K562 (cell line): Measurements from ENCODE around the gene MCC. TPM values are rescaled to one million over a fixed set of nuclear protein-coding genes. Genes with fewer than 3 reads are reported as not detected.

ENCODE experiments used
- ATAC-seq: fragments of 200-7000 bp; cut with Tn5 transposase; 3 replicates; pipeline ENCODE4 v1.9.1; 2020; ENCODE audit warnings: moderate library complexity
- BruUV-seq: library from RNA; stranded (reverse); fragments of 400-500 nt; replicated peaks from 2 replicates; lab custom pipeline; 2021; lab: Mats Ljungman, UMichigan
- CTCF ChIA-PET: fragments of 300-600 bp; formaldehyde crosslinking; extraction: SDS; loops from one replicate; lab custom pipeline; 2021; ENCODE audit warnings: low intra/inter-chr PET ratio; lab: Yijun Ruan, JAX
- POLR2A ChIA-PET: fragments of 300-600, 350-650 bp; sonication (Branson Sonifier 250); formaldehyde crosslinking; extraction: SDS; loops from one replicate; lab custom pipeline; 2021; ENCODE audit warnings: antibody characterized with exemption, inconsistent platforms; lab: Yijun Ruan, JAX
- DNase-seq, 4 experiments: peaks; one replicate each; pipeline versions ENCODE4 v3.0.0 to v3.0.0-alpha.2; 2011 to 2018; ENCODE audit warnings: low spot score in 3 of 4, mixed read lengths in 3 of 4; ENCODE audit errors: extremely low read depth in 1 of 4
- FAIRE-seq: peaks from 2 replicates; lab custom pipeline; 2011; peaks lifted over from hg19 to GRCh38; lab: Jason Lieb, UNC
- H2AFZ ChIP-seq: 2 replicates; pipeline ENCODE4 v1.6.0; 2011; ENCODE audit warnings: low read depth, low read length, control low read depth, inconsistent platforms
- H3K27ac ChIP-seq: fragments of 200-600 bp; 3 replicates; pipeline ENCODE4 v1.8.0; 2011; ENCODE audit warnings: low read depth, mild to moderate bottlenecking, control low read depth, inconsistent platforms, low read length, moderate library complexity, mixed read lengths; ENCODE audit errors: extremely low read depth
- H3K27me3 ChIP-seq, 2 experiments: fragments of 300-600 bp in 1 of 2; 2 replicates in 1 of 2; 3 replicates in 1 of 2; pipeline versions ENCODE4 v1.6.0 to v1.8.0; 2011; ENCODE audit warnings: inconsistent platforms in 2 of 2, low read length in 2 of 2, mild to moderate bottlenecking in 1 of 2, mixed read lengths in 1 of 2, moderate library complexity in 1 of 2; ENCODE audit not compliant: control insufficient read depth in 2 of 2, insufficient read depth in 2 of 2
- H3K36me3 ChIP-seq: fragments of 300-600 bp; 3 replicates; pipeline ENCODE4 v1.8.0; 2011; ENCODE audit warnings: mild to moderate bottlenecking, low read length, inconsistent platforms; ENCODE audit not compliant: control insufficient read depth, insufficient read depth
- H3K4me1 ChIP-seq, 2 experiments: fragments of 200-600 bp in 1 of 2; replicated peaks in 1 of 2; 2 replicates in 1 of 2; 3 replicates in 1 of 2; pipeline versions ENCODE4 v1.5.1 to v1.8.0; 2011; ENCODE audit warnings: inconsistent platforms in 2 of 2, low read length in 2 of 2, mild to moderate bottlenecking in 1 of 2, mixed read lengths in 1 of 2, moderate library complexity in 1 of 2; ENCODE audit not compliant: control insufficient read depth in 2 of 2, insufficient read depth in 2 of 2
- H3K4me2 ChIP-seq: 2 replicates; pipeline ENCODE4 v1.6.1; 2011; ENCODE audit warnings: low read length, control low read depth, inconsistent platforms, mixed read lengths; ENCODE audit not compliant: insufficient read depth
- H3K4me3 ChIP-seq: fragments of 200-600 bp; sonication (generic), shearing (Covaris generic); 2 replicates; pipeline ENCODE4 v1.5.1; 2016; ENCODE audit warnings: control low read depth, inconsistent platforms
- H3K79me2 ChIP-seq: fragments of 200-600 bp; 3 replicates; pipeline ENCODE4 v1.8.0; 2011; ENCODE audit warnings: low read length, inconsistent platforms; ENCODE audit not compliant: control insufficient read depth, insufficient read depth
- H3K9ac ChIP-seq, 2 experiments: 2 replicates each; pipeline versions ENCODE4 v1.6.0 to v1.6.1; 2011; ENCODE audit warnings: low read depth in 2 of 2, low read length in 2 of 2, control low read depth in 1 of 2, inconsistent platforms in 1 of 2, mild to moderate bottlenecking in 1 of 2, mixed read lengths in 1 of 2; ENCODE audit not compliant: insufficient read depth in 1 of 2
- H3K9me1 ChIP-seq: one replicate; pipeline ENCODE4 v1.6.0; 2011; ENCODE audit warnings: inconsistent platforms, mild to moderate bottlenecking, low read length, moderate library complexity; ENCODE audit not compliant: control insufficient read depth, insufficient read depth
- H3K9me3 ChIP-seq: replicated peaks from 2 replicates; pipeline ENCODE4 v1.5.1; 2011; ENCODE audit warnings: low read depth, low read length, inconsistent platforms; ENCODE audit not compliant: control insufficient read depth, insufficient read depth
- H4K20me1 ChIP-seq: replicated peaks from 2 replicates; pipeline ENCODE4 v1.6.1; 2011; ENCODE audit warnings: low read length, inconsistent platforms, mixed read lengths; ENCODE audit not compliant: control insufficient read depth, insufficient read depth
- AFF1 ChIP-seq, 2 experiments: fragments of 450-650 bp; IDR thresholded peaks; 2 replicates each; pipeline ENCODE4 v1.6.1; 2018; ENCODE audit warnings: mild to moderate bottlenecking in 2 of 2, low read depth in 1 of 2; ENCODE audit not compliant: partially characterized antibody in 2 of 2
- ATF2 ChIP-seq: sonication (generic); formaldehyde crosslinking; IDR thresholded peaks from 2 replicates; pipeline ENCODE4 v1.8.1; 2022; ENCODE audit warnings: missing genetic modification reagents
- EGR1 ChIP-seq: fragments of 450-650 bp; conservative IDR thresholded peaks from 2 replicates; pipeline ENCODE4 v1.6.1; 2017; ENCODE audit warnings: mild to moderate bottlenecking
- ELF4 ChIP-seq: fragments of 450-650 bp; formaldehyde crosslinking; IDR thresholded peaks from 2 replicates; pipeline ENCODE4 v1.4.0; 2022; ENCODE audit warnings: missing genetic modification characterization
- EWSR1 ChIP-seq: fragments of 450-650 bp; IDR thresholded peaks from 2 replicates; pipeline ENCODE4 v1.6.1; 2018; ENCODE audit warnings: borderline replicate concordance, mild to moderate bottlenecking, low read depth, moderate library complexity; ENCODE audit not compliant: partially characterized antibody
- HIVEP1 ChIP-seq: fragments of 250-450 bp; sonication (Bioruptor Pico); IDR thresholded peaks from 2 replicates; pipeline ENCODE4 v1.4.0; 2020; ENCODE audit warnings: mild to moderate bottlenecking
- ID3 ChIP-seq, 2 experiments: fragments of 250-450 bp in 1 of 2; fragments of 450-650 bp in 1 of 2; sonication (Bioruptor Pico) in 1 of 2; IDR thresholded peaks; 2 replicates each; pipeline versions ENCODE4 v1.6.1 to v1.8.0; 2016 to 2021; ENCODE audit warnings: mild to moderate bottlenecking in 2 of 2, moderate library complexity in 2 of 2, missing compliant biosample characterization in 1 of 2, missing genetic modification characterization in 1 of 2
- SUPT5H ChIP-seq: fragments of 450-650 bp; IDR thresholded peaks from 2 replicates; pipeline ENCODE4 v1.6.1; 2016
- XRCC3 ChIP-seq: fragments of 450-650 bp; IDR thresholded peaks from 2 replicates; pipeline ENCODE4 v1.6.1; 2017; ENCODE audit warnings: mild to moderate bottlenecking, moderate library complexity
- ZNF133 ChIP-seq: fragments of 250-450 bp; sonication (Bioruptor Pico); IDR thresholded peaks from 2 replicates; pipeline ENCODE4 v1.4.0; 2020; ENCODE audit warnings: mild to moderate bottlenecking
- ZNF408 ChIP-seq: fragments of 250-450 bp; sonication (Bioruptor Pico); IDR thresholded peaks from 2 replicates; pipeline ENCODE4 v1.4.0; 2020; ENCODE audit warnings: low read depth, mild to moderate bottlenecking, moderate library complexity
- ZNF592 ChIP-seq: fragments of 450-650 bp; IDR thresholded peaks from 2 replicates; pipeline ENCODE4 v1.6.1; 2017; ENCODE audit warnings: antibody characterized with exemption, mild to moderate bottlenecking
- in situ Hi-C: fragments of 300-500 bp; cut with MboI; formaldehyde crosslinking; loops from 4 replicates; pipeline ENCODE4 v1.15.0; 2018; ENCODE audit warnings: inconsistent platforms, mixed read lengths
- intact Hi-C: fragments of 100-400 bp; cut with micrococcal nuclease; formaldehyde crosslinking; loops from 2 replicates; pipeline ENCODE4 v1.14.2; 2022
- polyA plus RNA-seq, 8 experiments: library from polyadenylated mRNA; depleted of rRNA in 4 of 8; stranded (reverse) in 5 of 8; unstranded in 3 of 8; fragments of >200 nt; fragmentation: Nextera tagmentation in 2 of 8; fragmentation: Illumina TruSeq in 1 of 8; extraction: Ambion mirVana in 2 of 8; extraction: Trizol in 1 of 8; gene quantifications; 2 replicates each; pipeline versions ENCODE4 v1.2.1 to v1.2.3, GENCODE V29; 2011 to 2014; ENCODE audit warnings: inconsistent platforms in 1 of 8, missing spikeins in 1 of 8
- total RNA-seq, 7 experiments: library from RNA; depleted of rRNA in 6 of 7; stranded (reverse); fragments of >200 nt in 6 of 7; fragmentation: Illumina TruSeq in 2 of 7; extraction: Trizol in 2 of 7; gene quantifications; 2 replicates each; pipeline versions ENCODE4 v1.2.1 to v1.2.3, GENCODE V29; 2011 to 2021; ENCODE audit warnings: low replicate concordance in 1 of 7

The MCC gene
- total and polyA plus RNA-seq, 9 of the 15 experiments (the other 6 are each of a cell fraction or from before 2014, with no cell fraction given) = 0.04 to 0.24 (median 0.06) TPM; not detected in 1

- no peaks in the 10 kb centered on the region for H3K9me3 ChIP-seq
- no peaks in the 10 kb centered on the region for H3K36me3 ChIP-seq
- no peak overlapping the region for H3K4me2 ChIP-seq
- H3K4me3 ChIP-seq = no peak overlapping the region
- ATAC-seq = no peak
- no peak overlapping the region for H3K9ac ChIP-seq
- H4K20me1 ChIP-seq = no peaks in the 10 kb centered on the region
- in situ Hi-C loops = no loop called here
- CTCF ChIA-PET = no interaction called here
- H3K4me1 ChIP-seq = no peaks in the 10 kb centered on the region
- intact Hi-C loops = no loop called here
- FAIRE-seq = no peak
- 0 out of 5 replicates have a peak, but pooled peaks cover 0 to 3% of the 10 kb centered on the region in 2 experiments for H3K27me3 ChIP-seq
- no peak overlapping the region for H2AFZ ChIP-seq
- no peaks in the 10 kb centered on the region for H3K79me2 ChIP-seq
- H3K9me1 ChIP-seq = no peaks in the 10 kb centered on the region
- POLR2A ChIA-PET = interaction anchor here (1.8 kb wide), 1 partner anchor 10 kb away, joined by 6 read pairs; no protein-coding TSS in a partner anchor
- no peak overlapping the region for H3K27ac ChIP-seq
- no TSS peak for BruUV-seq
- DNase-seq = no peak
- TF ChIP-seq EWSR1 = no peak
- TF ChIP-seq ID3 (CRISPR knock-in tag; IDR thresholded peaks at IDR 0.05) = no peak
- TF ChIP-seq ID3 (tag; IDR thresholded peaks at IDR 0.05) = no peak
- TF ChIP-seq HIVEP1 (CRISPR knock-in tag) = no peak
- TF ChIP-seq ELF4 (CRISPR knock-in tag) = no peak
- no peak for TF ChIP-seq ZNF408 (CRISPR knock-in tag)
- TF ChIP-seq SUPT5H = no peak
- TF ChIP-seq ZNF592 = no peak
- no peak for TF ChIP-seq XRCC3
- no peak for TF ChIP-seq ZNF133
- no peak for TF ChIP-seq ATF2
- TF ChIP-seq EGR1 = no peak
- no peak for TF ChIP-seq AFF1 (IDR thresholded peaks at IDR 0.05; ENCODE audit: low read depth in 1 of 2, partially characterized antibody in 2 of 2)
Measured at GRCh38 chr5:113259034-113259433, 229.2 kb downstream of the MCC start.
